DMS114 treated with DMSO at 0.1 percent for 48 hours (cell line): Measurements from ENCODE around the gene RASD2.

Experiments
- DNase-seq: peaks from one replicate; lab custom pipeline; 2025; ENCODE audit not compliant: unreplicated experiment; lab: John Stamatoyannopoulos, UW

Gene RASD2

DNA sequence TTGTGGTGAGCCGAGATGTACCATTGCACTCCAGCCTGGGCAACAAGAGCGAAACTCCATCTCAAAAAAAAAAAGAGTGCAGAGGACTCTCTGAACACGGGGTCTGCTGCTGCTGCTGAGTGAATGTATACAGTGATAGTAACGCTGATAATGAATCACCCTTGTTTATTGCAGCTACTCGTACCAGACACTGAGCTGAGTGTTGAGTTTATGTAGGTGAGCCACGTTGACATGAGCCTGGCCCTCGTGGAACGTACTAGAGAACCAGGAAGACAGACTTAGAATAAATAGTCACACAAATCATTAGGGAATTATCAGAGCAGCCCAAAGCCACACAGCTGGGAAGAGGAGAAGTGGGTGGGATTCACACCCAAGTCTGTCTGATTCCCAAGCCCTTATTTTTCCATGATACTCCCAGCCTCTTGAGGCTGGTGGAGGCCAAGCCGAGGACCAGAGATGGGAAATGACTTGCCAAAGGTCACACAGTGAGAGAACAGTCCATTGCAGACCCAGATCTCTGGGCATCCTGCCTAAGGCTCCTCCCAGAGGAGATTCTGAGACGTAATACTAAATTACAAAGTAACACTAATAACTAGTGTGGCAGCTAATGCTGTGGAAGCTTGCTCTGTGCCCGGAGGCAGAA lies 41.7 kb downstream of the RASD2 start:
- DNase-seq: no peak

DNA sequence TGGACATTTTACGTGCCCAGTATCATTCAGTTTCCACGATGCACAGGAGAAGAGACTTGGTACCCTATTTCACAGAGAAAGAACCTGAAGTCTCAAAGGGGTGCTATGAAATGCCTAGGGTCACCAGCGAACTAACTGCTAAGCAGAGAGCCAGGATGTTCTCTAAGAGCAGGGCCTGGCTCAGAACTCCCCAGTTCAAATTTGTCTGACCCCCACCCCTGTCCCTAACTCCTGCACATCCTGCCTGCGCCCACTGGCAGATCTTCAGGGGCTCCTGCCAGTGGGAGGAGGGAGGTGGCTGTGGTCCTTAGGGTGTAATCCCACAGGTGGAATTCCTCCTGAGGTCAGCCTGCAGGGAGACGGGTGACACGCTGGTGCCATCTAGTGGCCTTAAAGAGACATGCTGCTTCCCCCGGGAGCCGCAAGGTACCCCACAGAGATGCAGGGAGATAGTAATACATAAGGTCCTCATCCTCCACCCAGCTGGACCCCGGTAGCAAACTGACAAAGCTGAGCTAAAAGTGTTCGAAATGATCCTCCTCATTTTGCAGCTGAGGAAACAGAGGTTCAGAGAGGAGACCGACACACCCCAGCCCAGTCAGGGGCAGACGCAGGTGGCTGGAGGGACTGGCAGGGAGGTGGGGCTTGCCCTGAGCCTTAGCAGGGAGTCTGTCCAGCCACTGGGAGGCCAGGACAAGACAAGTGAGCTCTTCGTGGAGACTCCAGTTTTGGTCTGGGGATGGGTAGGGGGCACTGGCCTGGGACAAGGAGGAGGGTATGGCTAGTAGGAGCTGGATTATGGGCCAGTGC lies 42.4 kb downstream of the RASD2 start:
- DNase-seq: peak; percentile 38

DNA sequence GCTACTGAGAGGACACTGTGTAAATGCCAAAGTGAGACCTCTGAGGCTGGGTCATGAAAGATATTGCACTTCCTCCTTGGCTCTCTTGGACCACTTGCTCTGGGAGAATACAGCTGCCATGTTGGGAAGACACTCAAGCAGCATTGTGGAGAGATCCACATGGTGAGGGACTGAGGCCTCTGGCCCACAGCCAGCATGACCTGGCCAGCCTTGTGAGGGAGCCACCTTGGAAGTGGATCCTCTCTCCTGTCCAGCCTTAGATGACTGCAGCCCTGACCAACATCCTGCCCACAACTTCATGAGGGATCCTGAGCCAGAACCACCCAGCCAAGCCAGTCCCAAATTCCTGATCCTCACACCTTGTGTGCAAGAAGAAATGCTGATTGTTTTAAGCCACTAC lies 46.1 kb downstream of the RASD2 start:
- DNase-seq: no peak

DNA sequence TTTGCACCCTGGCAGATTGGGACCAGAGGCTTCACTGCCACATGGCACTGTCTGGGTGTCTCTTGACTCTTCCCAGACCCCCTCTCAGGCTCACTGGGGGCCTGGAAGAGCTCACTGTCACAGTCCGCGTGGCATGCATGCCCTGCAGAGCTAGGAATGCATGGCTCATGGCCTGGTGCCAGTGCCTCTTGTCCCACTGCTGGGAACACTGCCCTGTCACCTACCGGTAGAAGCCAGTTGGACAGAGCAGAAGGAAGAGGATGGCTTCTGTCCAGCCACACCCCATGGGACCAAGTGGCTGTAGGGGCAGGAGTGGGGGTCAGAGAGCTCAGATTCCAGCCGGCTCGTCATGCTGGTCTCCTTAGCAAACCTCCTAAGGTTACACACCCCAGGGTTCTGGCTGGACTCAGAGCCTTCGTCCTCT lies 46.8 kb downstream of the RASD2 start:
- no peak for DNase-seq

DNA sequence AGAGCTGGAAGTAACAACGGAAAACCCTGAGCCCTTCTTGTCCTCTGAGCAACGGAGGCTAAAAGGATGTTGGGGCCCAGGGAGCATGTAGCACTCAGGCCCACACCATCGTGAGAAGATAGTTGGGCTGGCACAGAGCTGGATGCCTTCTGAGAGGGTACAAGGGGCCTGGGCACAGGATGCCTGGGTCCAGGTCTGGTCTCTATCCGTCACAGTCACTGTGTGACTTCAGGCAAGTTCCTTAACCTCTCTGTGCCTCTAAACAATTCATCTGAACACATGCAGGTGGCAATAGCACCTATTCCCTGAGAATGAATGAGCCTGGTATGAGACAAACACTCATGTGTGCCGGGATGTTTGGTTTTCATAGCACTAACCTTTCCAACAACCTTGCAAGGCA lies 47.3 kb downstream of the RASD2 start:
- no peak for DNase-seq

DNA sequence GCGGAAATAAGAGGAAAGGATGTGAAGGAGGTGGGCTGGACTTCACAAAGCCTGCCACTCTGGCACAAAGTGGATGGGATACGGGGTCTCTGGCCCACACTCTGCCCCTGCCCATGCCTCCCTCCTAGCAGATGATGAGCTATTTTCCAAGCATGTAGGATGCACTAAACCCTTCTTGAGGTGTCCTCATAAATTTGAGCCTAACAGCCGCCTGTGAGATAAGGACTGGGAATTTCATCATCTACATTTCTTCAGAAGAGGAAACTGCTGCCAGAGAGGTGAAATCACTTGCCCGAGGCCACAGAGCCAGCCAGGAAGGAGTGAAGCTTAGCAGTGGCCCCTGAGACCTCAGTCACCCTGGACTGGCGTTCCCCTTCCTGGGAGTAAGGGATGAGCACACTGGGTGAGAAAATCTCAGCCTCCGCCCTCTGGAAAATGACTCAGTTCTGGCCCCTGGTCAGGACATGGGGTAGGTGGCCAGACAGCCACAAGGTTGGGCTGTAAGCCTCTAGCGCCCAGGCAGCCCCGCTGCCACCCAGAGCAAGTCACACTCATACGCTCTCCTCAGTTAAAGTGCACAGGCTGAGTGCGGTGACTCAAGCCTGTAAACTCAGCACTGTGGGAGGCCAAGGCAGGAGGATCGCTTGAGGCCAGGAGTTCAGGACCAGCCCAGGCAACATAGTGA lies 48.6 kb downstream of the RASD2 start:
- DNase-seq: no peak

DNA sequence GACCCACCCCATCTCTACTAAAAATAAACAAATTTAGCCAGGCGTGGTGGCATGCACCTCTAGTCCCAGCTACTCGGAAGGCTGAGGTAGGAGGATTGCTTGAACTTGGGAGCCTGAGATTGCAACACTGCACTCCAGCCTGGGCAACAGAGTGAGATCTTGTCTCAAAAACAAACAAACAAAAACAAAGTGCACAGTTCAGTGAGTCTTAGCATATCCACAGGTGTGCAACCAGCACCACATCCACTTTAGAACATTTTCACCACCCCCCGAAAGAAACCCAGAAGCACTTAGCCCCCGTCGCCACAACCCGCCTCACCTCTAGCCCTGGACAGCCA lies 49.1 kb downstream of the RASD2 start:
- DNase-seq: no peak

DNA sequence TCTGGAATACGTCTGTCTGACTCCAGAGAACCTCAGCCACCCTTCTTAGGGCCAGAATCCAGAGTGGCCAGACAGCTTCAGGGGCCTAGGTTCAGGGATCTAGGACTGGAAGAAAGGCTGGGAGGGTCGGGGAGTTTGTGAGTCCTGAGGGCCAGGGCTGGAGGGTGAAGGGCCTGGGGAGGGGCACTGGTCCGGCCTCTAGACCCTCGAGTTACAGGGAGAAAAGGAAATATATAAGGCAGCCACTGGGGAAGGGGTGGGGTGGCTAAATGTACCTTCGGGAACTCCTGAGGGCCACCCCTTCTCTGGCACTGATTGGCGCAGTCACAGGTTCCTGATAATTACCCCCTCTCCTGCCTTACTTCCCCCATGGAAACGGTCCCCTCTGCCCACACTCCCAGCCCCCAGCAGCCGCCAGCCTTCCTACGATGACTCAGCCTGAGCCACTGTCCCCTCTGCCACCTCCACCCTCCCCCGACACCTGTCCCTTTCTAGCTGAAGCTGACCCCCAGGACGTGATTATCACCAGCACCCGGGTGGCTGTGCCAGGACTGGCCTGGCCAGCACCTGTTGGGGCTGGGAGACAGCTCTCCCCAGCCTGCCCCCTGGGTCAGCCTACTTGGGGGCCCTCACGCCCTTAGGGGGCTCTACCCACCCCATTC lies 50.1 kb downstream of the RASD2 start:
- no peak for DNase-seq

DNA sequence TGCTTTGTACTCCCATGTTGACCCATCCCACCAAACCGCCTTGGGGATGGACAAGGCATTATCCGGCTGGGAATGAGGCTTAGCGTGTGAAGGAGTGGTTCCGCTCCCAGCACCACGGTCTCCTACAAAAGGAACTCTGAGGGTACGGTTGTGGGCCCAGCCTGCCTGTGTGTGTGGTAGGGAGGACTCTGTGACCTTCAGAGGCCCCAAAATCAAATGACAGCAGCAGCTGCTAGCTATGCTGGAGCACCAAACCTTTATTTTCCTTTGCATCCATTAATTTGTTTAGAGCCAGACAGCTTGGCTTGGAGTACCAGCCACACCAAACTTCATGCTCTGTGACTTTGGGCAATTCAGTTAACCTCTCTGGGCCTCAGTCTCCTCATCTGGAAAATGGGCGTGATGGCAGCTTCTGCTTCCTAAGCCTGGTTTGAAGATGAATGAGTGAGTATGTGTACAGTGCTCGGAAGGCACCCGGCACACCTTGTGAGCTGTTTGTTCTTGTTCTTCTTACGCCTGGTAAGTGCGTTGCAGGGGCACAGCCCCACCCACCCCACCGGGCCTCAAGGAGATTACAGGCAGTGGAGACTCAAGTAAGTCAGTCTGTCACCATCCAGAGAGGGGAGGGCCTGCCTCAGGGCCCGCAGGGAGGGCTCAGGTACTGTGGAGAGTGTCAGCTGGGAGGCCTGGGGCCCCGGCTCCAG lies 51.2 kb downstream of the RASD2 start:
- no peak for DNase-seq

DNA sequence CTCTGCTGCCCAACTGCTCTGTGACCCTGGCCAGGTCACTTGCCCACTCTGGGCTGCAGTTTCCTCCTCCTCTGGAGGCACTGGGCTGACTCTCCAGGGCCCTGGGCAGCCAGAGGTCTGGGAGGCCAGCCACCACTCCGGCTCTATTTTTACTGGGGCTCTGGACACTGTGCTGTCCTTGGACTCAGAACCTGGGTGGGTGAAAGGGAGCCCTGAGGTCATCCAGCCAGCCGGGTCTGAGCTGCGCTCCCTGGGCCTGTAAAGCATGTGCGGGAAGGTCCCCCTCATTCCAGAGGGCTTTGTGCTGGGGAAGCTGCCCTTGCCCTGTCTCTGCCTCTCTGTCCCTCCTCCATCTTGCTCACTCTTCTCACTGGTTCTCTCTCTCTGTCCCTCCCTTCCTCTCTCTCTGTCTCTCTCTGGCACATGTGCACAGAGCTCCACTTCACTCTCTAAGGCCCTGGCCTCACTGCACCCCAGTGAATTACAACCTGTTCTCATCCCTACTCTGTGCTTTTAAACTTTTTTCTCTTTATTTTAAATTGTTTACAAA lies 51.9 kb downstream of the RASD2 start:
- DNase-seq: no peak

DNA sequence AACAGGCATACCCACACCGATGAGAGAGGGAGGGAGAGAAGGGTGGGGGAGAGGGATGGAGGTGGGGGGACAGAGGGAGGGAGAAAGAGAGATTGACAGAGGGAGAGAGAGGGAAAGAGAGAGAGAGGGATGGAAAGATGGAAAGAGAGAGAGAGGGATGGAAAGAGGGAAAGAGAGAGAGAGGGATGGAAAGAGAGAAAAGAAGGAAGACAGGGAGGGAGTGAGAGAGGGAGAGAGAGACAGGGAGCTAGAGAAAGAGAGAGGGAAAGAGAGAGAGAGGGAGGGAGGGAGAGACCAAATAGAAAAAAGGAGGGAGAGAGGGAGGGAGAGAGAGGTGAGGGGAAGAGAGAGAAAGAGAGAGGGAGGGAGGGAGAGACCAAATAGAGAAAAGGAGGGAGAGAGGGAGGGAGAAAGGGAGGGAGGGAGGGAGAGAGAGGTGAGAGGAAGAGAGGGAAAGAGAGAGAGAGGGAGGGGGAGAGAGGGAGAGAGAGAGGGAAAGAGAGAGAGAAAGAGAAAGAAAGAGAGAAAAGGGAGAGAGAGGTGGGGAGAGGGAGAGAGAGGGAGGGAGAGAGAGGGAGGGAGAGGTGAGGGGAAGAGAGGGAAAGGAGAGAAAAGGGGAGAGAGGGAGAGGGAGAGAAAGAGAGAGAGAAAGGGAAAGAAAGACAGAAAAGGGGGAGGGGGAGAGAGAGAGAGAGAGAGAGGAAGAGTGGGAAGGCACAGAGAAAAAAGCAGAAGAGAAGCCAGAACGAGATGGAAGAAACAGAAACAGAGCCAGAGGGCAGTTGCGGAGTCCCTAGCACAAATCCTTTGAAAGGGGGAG lies 52.6 kb downstream of the RASD2 start:
- DNase-seq: no peak

DNA sequence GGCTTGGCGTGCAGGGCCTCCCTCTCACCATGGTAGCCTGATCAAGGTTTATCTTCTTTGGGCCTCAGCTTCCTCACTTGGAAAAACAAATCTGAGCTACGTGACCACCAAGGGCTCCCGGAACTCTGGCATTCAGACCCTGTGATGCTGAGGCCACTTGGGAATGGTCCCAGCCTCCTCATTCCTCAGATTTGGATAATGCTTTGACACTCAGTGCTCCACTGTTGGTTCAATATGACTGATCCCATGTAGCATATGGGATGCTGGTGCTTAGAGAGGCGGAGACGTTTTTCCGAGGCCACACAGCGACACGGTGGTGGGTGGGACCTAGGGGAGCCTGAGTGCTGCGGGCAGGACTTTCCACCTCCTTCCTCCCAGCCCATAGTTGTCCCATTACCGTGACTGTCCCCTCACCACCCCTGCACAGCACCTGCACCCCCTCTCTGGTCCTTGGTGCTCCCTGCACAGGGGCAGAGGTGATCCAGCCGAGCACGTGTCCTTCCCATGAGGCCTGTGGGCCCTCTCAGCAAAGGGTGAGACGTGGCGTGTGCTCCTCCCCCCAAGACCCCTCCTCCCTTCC lies 53.4 kb downstream of the RASD2 start:
- no peak for DNase-seq

DNA sequence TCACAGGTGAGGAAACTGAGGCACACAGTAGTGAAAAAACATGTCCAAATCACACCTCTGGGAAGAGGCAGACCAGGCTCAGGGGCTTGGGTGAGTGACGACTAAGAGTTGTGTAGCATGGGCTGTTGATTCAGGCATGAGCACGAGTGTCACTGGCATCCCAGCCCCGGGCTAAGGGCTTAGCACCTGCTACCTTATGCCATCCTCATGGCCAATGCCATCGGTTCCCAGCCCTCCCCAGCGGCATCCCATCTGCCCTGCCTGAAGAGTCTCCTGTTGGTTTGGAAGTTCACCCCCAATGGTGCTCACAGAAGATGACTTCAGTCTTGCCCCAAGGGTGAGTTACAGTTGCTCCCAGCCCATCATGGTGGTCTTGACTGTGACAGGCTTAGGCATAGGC lies 54.1 kb downstream of the RASD2 start:
- DNase-seq: no peak

DNA sequence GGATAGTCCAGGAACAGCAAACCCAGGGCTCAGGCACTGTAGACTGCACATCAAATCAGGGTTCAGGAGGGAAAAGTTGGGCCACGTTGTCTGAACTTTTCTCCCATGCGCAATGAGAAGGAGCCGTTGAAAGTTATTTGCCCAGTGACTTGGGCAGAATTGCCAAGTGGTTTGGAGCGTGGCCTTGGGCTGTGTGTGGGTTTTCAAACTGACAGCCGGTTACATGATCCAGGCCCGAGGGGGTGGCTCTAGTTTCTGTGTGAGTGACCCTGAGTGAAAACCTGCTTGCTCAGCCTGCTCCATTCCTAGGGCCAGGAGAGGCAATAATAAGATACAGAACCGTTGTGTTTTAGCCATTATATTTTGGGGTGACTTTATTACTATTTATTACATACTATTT lies 56.2 kb downstream of the RASD2 start:
- no peak for DNase-seq

DNA sequence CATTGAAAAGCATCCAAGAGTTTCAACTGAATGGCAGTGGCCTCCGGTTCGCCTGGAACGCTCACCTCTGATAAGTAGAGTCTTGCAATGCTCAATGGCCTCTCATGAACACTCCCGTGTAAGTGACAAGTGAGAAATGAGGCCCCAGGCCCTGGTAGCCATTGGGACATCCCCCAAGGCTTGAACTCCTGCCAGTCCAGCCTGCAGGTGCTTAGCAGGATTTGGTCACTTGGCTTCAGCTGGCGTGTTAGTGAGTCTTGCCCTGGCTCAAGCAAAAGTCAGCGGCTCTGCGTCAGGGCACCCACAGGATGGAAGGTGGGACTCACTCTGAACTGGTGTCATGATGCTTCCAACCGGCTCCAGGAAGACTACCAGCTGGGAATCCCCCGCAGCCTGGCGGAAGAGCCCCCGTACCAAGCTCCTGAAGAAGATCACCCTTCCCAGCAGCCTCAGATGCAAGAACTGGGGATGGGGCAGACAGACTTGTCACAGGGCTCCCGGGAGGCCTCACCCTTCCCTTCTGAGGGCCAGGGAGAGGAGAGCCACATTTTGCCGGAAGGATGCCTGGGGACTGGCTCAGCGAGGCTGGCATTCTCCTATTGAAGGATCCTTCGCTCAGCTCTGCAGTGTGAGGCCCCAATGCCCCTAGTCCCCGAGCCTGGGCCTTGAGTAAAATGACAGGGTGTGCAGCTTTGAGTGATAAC lies 57.2 kb downstream of the RASD2 start:
- no peak for DNase-seq

DNA sequence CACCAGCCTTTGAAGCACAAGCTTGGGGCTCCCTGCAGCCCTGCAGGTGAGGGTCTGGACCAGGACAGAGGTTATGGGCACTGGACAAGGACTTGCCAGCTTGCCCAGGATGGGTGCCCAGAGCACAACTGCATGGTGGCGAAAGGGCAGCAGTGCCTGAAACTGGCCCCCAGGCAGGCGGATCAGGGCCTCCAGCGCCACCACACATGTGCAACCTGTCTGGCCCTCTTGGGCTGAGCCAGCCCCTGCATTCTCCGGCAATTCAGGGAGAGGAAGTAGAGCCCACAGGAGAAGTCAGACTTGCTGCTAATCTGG lies 57.7 kb downstream of the RASD2 start:
- DNase-seq: no peak

DNA sequence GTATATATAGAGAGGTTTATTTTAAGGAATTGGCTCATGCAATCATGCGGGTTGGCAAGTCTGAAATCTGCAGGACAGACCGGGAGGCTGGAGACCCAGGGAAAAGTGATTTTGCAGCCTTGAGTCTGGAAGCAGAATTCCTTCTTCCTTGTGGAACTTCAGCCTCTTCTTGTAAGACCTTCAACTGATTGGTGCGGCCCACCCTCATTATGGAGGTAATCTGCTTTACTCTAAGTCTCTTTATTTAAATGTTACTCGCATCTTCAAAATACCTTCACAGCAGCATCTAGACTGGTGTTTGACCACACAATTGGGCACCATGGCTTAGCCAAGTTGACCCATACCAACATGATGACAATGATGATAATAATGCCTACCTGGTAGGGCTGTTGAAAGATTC lies 58.7 kb downstream of the RASD2 start:
- DNase-seq: no peak

DNA sequence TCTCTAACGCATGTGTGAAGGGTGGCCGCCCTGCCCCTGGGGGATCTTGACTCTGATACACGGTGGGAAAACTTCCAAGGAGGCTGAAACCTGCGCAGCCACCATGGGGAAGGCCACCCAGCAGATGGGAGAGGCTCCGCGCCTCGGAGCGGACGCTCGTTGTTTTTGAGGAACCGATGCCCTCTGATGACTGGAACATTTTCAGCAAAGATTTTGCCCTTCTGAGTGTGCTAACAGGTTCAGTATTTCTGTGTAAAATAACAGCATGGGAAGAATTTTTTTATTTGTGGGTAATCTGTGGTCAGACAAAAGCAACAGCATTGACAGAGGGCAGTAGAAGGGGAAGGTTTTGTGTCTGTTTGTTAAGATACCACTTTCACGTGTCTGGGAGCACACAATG lies 59.8 kb downstream of the RASD2 start:
- DNase-seq: no peak

DNA sequence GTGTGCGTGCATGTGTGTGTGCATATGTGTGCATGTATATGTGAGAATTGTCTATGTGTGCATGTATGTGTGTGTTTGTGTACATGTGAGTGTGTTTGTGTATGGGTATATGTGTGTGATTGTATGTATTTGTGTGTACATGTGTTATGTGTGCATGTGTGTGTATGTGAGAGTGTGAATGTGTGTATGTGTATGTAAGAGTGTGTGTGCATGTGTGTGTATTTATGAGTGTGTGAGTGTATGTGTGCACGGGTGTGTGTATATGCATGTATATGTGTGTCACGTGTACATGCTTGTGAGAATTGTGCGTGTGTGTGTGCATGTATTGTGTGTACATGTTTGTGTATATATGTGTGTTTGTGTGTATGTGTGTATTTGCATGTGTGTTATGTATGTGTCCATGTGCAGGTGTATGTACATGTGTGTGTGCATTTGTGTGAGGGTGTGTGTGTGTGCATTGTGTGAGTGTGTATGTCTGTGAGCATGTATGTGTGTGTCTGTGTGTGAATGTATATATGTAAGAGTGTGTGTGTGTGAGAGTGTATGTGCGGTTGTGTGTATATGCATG lies 60.5 kb downstream of the RASD2 start:
- no peak for DNase-seq
